Skeletal muscle tissue (tissue), 5 donors: ENCODE results near the gene JAZF1. TPM values are rescaled to one million over a fixed set of nuclear protein-coding genes. Genes with fewer than 3 reads are reported as not detected.

Experiments
- H3K27ac ChIP-seq: one replicate; pipeline ENCODE4 v1.7.0; 2013; ENCODE audit warnings: mild to moderate bottlenecking, low read depth, low read length, inconsistent platforms
- H3K27me3 ChIP-seq, 3 donors: one replicate each; pipeline ENCODE4 v1.7.0; 2013; ENCODE audit warnings: low read length in 3 of 3; ENCODE audit not compliant: control insufficient read depth in 3 of 3, insufficient read depth in 3 of 3
- H3K36me3 ChIP-seq, 3 donors: one replicate each; pipeline ENCODE4 v1.7.0; 2013; ENCODE audit warnings: low read length in 3 of 3; ENCODE audit not compliant: control insufficient read depth in 3 of 3, insufficient read depth in 3 of 3
- H3K4me1 ChIP-seq, 3 donors: one replicate each; pipeline ENCODE4 v1.7.0; 2013; ENCODE audit warnings: low read length in 3 of 3, mild to moderate bottlenecking in 3 of 3; ENCODE audit not compliant: control insufficient read depth in 3 of 3, insufficient read depth in 3 of 3
- H3K4me3 ChIP-seq, 3 donors: one replicate each; pipeline ENCODE4 v1.7.0; 2013; ENCODE audit warnings: low read length in 3 of 3
- H3K9ac ChIP-seq, 3 donors: one replicate each; pipeline ENCODE4 v1.7.0; 2013; ENCODE audit warnings: low read length in 3 of 3, mild to moderate bottlenecking in 3 of 3, moderate library complexity in 2 of 3, low read depth in 1 of 3
- H3K9me3 ChIP-seq, 3 donors: one replicate each; pipeline ENCODE4 v1.7.0; 2013; ENCODE audit warnings: low read length in 3 of 3; ENCODE audit not compliant: control insufficient read depth in 3 of 3
- small RNA-seq: library from RNA; depleted of rRNA; stranded (forward); fragments of <200 nt; gene quantifications from one replicate; pipeline ENCODE3, GENCODE V24; 2014
- total RNA-seq: library from RNA; depleted of rRNA; stranded (reverse); fragments of >200 nt; gene quantifications from one replicate; pipeline ENCODE4 v1.2.3, GENCODE V29; 2014
- donor health status: Osteomylitis.

Gene JAZF1
- total RNA-seq, 1 donor from 2014 or later = 7.3 TPM

GRCh38 chr7:27793780-27794179, 386.8 kb downstream of the JAZF1 start:
- Histone ChIP-seq H3K9ac (no peak overlapping the region), H3K4me3 (no peak overlapping the region), H3K9me3 (no peaks in the 10 kb centered on the region), H3K4me1 (no peaks in the 10 kb centered on the region), H3K27ac (no peak overlapping the region), H3K36me3 (peaks cover 6 to 23% (median 21%) of the 10 kb centered on the region in 3 donors), H3K27me3 (no peaks in the 10 kb centered on the region)

- Histone ChIP-seq H3K27me3 (no peaks in the 10 kb centered on the region), H3K9ac (no peak overlapping the region), H3K9me3 (no peaks in the 10 kb centered on the region), H3K4me1 (no peaks in the 10 kb centered on the region), H3K36me3 (peaks cover 8 to 20% (median 14%) of the 10 kb centered on the region in 3 donors), H3K4me3 (no peak overlapping the region), H3K27ac (no peak overlapping the region)
Observed at GRCh38 chr7:27788437-27788836, 392.2 kb downstream of the JAZF1 start.

GRCh38 chr7:27784399-27785053, 396.1 kb downstream of the JAZF1 start:
- Histone ChIP-seq H3K27me3 (no peaks in the 10 kb centered on the region), H3K36me3 (peaks cover 5 to 12% (median 7%) of the 10 kb centered on the region in 3 donors), H3K27ac (no peak overlapping the region), H3K9ac (no peak overlapping the region), H3K9me3 (no peaks in the 10 kb centered on the region), H3K4me3 (no peak overlapping the region), H3K4me1 (no peaks in the 10 kb centered on the region)

- no peak overlapping the region for H3K4me3 ChIP-seq
- peaks cover 4 to 12% (median 5%) of the 10 kb centered on the region in 3 donors for H3K36me3 ChIP-seq
- no peak overlapping the region for H3K27ac ChIP-seq
- H3K4me1 ChIP-seq = no peaks in the 10 kb centered on the region
- H3K9me3 ChIP-seq = no peaks in the 10 kb centered on the region
- H3K27me3 ChIP-seq = no peaks in the 10 kb centered on the region
- H3K9ac ChIP-seq = no peak overlapping the region
Observed at GRCh38 chr7:27782849-27783248, 397.7 kb downstream of the JAZF1 start.

GRCh38 chr7:27781188-27781587, 399.4 kb downstream of the JAZF1 start:
- no peaks in the 10 kb centered on the region for H3K4me1 ChIP-seq
- peaks cover 4 to 6% (median 5%) of the 10 kb centered on the region in 3 donors for H3K36me3 ChIP-seq

More at GRCh38 chr7:27781188-27781587, 399.4 kb downstream of the JAZF1 start:
- Histone ChIP-seq H3K27me3 (no peaks in the 10 kb centered on the region), H3K9ac (no peak overlapping the region), H3K27ac (no peak overlapping the region), H3K4me3 (no peak overlapping the region), H3K9me3 (no peaks in the 10 kb centered on the region)

Small RNAs within 50 kb of the gene (small RNA-seq; reads per million reads assigned to genes)
- gene RNU6-979P = not detected

Other genes with a start within 250 kb of the JAZF1 start
- gene CREB5, start 231.7 kb upstream of the JAZF1 start, total RNA-seq = 52.2 TPM